Astrocyte (in vitro differentiated cells and primary cell): ENCODE measurements around the gene GATA6.

Experiments
- CTCF ChIP-seq: IDR thresholded peaks from 2 replicates; pipeline ENCODE4 v1.5.1; 2011; ENCODE audit warnings: low read depth, mild to moderate bottlenecking, inconsistent platforms, low read length, moderate library complexity; ENCODE audit not compliant: insufficient read depth
- EZH2 ChIP-seq: IDR thresholded peaks from 2 replicates; pipeline ENCODE4 v1.6.1; 2012; ENCODE audit warnings: mild to moderate bottlenecking, low read length, inconsistent platforms; ENCODE audit not compliant: insufficient read depth

DNA sequence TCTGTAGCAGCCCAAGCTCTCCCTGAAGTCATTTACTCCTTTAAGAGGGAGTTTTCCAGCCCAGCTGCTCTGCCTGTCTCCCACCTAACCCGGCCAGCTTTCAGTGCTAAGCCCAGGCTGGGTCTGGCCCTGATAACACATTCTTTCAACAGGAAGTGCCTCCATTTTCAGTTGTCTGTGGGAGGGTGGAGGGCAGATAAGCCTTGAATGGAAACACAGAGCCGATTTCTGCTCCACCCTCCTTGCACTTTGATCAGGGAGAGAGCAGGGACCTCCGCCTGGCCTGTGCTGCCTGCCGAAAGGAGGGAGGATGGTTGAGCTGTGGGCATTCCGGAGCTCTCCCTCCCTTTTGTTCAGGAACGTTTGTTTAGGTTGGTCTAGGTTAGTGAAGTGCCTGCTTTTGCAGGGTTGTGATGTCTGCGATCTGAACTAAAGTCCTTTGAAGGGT lies 24.8 kb downstream of the GATA6 start:
- TF ChIP-seq CTCF (no peak), EZH2 (no peak)
